Endodermal cell (in vitro differentiated cells): Measurements from ENCODE around the gene PTPRE. TPM values are rescaled to one million over a fixed set of nuclear protein-coding genes. Genes with fewer than 3 reads are reported as not detected.

ENCODE experiments used
- DNase-seq: peaks from one replicate; pipeline ENCODE4 v3.0.0-alpha.2; 2017
- H3K27ac ChIP-seq: 2 replicates; pipeline ENCODE4 v1.5.1; 2013; ENCODE audit warnings: mild to moderate bottlenecking, low read depth, low read length, moderate library complexity
- H3K27me3 ChIP-seq: 2 replicates; pipeline ENCODE4 v1.6.1; 2013; ENCODE audit warnings: mild to moderate bottlenecking, low read length, moderate library complexity; ENCODE audit not compliant: insufficient read depth, control insufficient read depth, poor library complexity, severe bottlenecking
- H3K36me3 ChIP-seq: 2 replicates; pipeline ENCODE4 v1.7.0; 2013; ENCODE audit warnings: mild to moderate bottlenecking, low read length, moderate library complexity; ENCODE audit not compliant: control insufficient read depth, insufficient read depth
- H3K4me1 ChIP-seq: one replicate; pipeline ENCODE4 v1.7.0; 2013; ENCODE audit warnings: low read length; ENCODE audit not compliant: control insufficient read depth, insufficient read depth
- H3K4me3 ChIP-seq: 2 replicates; pipeline ENCODE4 v1.5.1; 2013; ENCODE audit warnings: mild to moderate bottlenecking, low read length, moderate library complexity
- H3K9ac ChIP-seq: 2 replicates; pipeline ENCODE4 v1.6.1; 2013; ENCODE audit warnings: mild to moderate bottlenecking, low read length, moderate library complexity; ENCODE audit not compliant: poor library complexity, severe bottlenecking; ENCODE audit errors: extremely low read depth
- H3K9me3 ChIP-seq: 2 replicates; pipeline ENCODE4 v1.6.1; 2013; ENCODE audit warnings: mild to moderate bottlenecking, low read length, moderate library complexity; ENCODE audit not compliant: control insufficient read depth
- H3K27ac Mint-ChIP-seq: 2 replicates; pipeline ENCODE4 v1.8.0; 2020; ENCODE audit warnings: mixed read lengths
- H3K27me3 Mint-ChIP-seq: 2 replicates; pipeline ENCODE4 v1.8.0; 2021; ENCODE audit warnings: mild to moderate bottlenecking, mixed read lengths; ENCODE audit not compliant: insufficient read depth
- H3K36me3 Mint-ChIP-seq: 2 replicates; pipeline ENCODE4 v1.8.0; 2020; ENCODE audit warnings: low read depth, mixed read lengths
- H3K4me1 Mint-ChIP-seq: 2 replicates; pipeline ENCODE4 v1.8.0; 2020; ENCODE audit warnings: mixed read lengths
- H3K4me3 Mint-ChIP-seq: 2 replicates; pipeline ENCODE4 v1.8.0; 2020; ENCODE audit warnings: mild to moderate bottlenecking, moderate library complexity, mixed read lengths
- H3K9me3 Mint-ChIP-seq: 2 replicates; pipeline ENCODE4 v1.8.0; 2020; ENCODE audit warnings: mild to moderate bottlenecking, mixed read lengths
- CTCF ChIP-seq: fragments of 200-600 bp; sonication (generic); conservative IDR thresholded peaks from 2 replicates; pipeline ENCODE4 v1.5.0; 2021; ENCODE audit warnings: antibody characterized with exemption, mild to moderate bottlenecking
- WGBS, 2 experiments: methylation state at CpG; one replicate each; pipeline versions ENCODE4 v1.1.5 to v1.1.7; 2013; ENCODE audit warnings: missing lambda C conversion rate in 2 of 2, mixed read lengths in 1 of 2; ENCODE audit not compliant: insufficient coverage in 1 of 2, insufficient read length in 1 of 2; 5-methylcytosine and 5-hydroxymethylcytosine counted together
- total RNA-seq, 2 donors: library from RNA; stranded (reverse); fragmentation: NEBNext Ultra II Directional in 1 of 2; extraction: Animal tissue kit (Norgen Biotek cat#: 25700) in 1 of 2; gene quantifications; 2 replicates in 1 of 2; 3 replicates in 1 of 2; pipeline ENCODE4 v1.2.1, GENCODE V29; 2021

The PTPRE gene
- total RNA-seq, 2 donors from 2014 or later, result 0.75 to 3.0 TPM

- Histone ChIP-seq H3K27me3 (no peaks in the 10 kb centered on the region), H3K4me1 (no peaks in the 10 kb centered on the region), H3K9me3 (no peaks in the 10 kb centered on the region), H3K4me3 (no peak overlapping the region), H3K27ac (no peak overlapping the region), H3K9ac (no peak overlapping the region), H3K36me3 (no peaks in the 10 kb centered on the region)
- no peaks in the 10 kb centered on the region for H3K9me3 Mint-ChIP-seq
- peaks cover 6% of the 10 kb centered on the region for H3K27me3 Mint-ChIP-seq
- H3K36me3 Mint-ChIP-seq, result no peaks in the 10 kb centered on the region
- H3K4me3 Mint-ChIP-seq, result no peak overlapping the region
- 87 to 93% methylated on average over 3 to 4 of the region's 5 CpGs for WGBS, 2 experiments
- H3K27ac Mint-ChIP-seq, result no peak overlapping the region
- H3K4me1 Mint-ChIP-seq, result no peaks in the 10 kb centered on the region
- no peak for DNase-seq
- no peak for TF ChIP-seq CTCF
These were observed 93.8 kb downstream of the PTPRE start for GRCh38 chr10:128000471-128001362.

DNA sequence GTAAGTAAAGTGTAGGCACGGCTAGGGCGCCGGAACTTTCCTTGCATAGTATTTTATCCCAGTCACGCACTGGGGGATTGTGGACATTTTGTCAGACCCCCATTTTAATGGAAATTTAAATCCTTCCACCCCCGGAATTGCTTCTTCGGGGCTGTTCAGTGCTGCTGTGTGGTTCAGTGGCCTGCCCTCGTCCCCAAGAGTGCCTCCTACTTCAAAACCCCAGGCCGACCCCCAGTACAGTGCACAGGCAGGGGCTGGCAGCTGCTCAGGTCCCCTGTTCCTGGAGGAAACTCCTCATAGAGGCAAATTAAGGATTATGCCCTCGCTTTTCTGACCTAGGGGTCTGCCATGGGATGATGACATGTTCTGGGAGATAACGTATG is 94.5 kb downstream of the PTPRE start:
- no peaks in the 10 kb centered on the region for H3K36me3 Mint-ChIP-seq
- Histone ChIP-seq H3K36me3 (no peaks in the 10 kb centered on the region), H3K27ac (no peak overlapping the region)

DNA sequence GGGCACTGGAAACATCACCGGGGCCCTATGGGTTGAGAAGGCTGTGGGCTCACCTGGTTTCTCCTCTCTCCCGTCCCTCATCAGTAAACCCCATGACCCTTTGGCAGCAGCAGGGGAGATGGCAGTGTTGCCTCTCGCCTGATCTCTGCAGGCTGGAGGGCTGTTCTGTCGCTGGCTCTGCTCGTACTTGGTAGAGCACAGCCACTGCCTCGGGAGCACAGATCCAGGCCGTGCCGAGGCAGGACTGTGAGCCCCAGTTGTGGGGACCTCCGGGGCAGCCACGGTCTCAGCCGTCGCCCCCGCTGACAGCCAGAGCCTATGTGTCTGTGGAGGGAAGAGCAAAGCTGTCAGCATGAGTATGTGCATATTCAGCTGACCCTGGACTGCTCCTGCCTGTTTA is 94.9 kb downstream of the PTPRE start:
- Mint-ChIP-seq H3K9me3 (no peaks in the 10 kb centered on the region), H3K36me3 (no peaks in the 10 kb centered on the region), H3K4me1 (no peaks in the 10 kb centered on the region), H3K27me3 (peaks cover 8% of the 10 kb centered on the region), H3K4me3 (no peak overlapping the region), H3K27ac (no peak overlapping the region)
- Histone ChIP-seq H3K36me3 (no peaks in the 10 kb centered on the region), H3K4me3 (no peak overlapping the region), H3K9ac (no peak overlapping the region), H3K9me3 (no peaks in the 10 kb centered on the region), H3K4me1 (no peaks in the 10 kb centered on the region), H3K27me3 (no peaks in the 10 kb centered on the region), H3K27ac (no peak overlapping the region)
- no peak for TF ChIP-seq CTCF
- DNase-seq, result no peak
- WGBS, 2 experiments, result 84 to 86% methylated on average over 12 to 13 of the region's 13 CpGs

More for the DNA sequence above, 94.5 kb downstream of the PTPRE start:
- Histone ChIP-seq H3K4me1 (no peaks in the 10 kb centered on the region), H3K9ac (no peak overlapping the region), H3K9me3 (no peaks in the 10 kb centered on the region), H3K27me3 (no peaks in the 10 kb centered on the region), H3K4me3 (no peak overlapping the region)
- peaks cover 6% of the 10 kb centered on the region for H3K27me3 Mint-ChIP-seq
- no peaks in the 10 kb centered on the region for H3K9me3 Mint-ChIP-seq
- no peak for DNase-seq
- H3K4me1 Mint-ChIP-seq, result no peaks in the 10 kb centered on the region
- no peak overlapping the region for H3K27ac Mint-ChIP-seq
- no peak for TF ChIP-seq CTCF
- WGBS, 2 experiments, result 91 to 95% methylated on average over 6 to 10 of the region's 10 CpGs
- no peak overlapping the region for H3K4me3 Mint-ChIP-seq
